Activated naive CD4-positive, alpha-beta T cell treated with anti-CD3 and anti-CD28 coated beads, Interleukin-2, amount 50 U/mL, for 16 hours (primary cell): ENCODE measurements around the gene SMIM7.
A peak's percentile ranks its signal among the peaks of the same experiment; 100 is the strongest.
"Not testable (repeated sequence)": the region's sequence is repeated elsewhere in the genome, so short reads cannot be mapped to it uniquely, and the experiment has no call there.

Experiments
- DNase-seq: peaks from one replicate; pipeline ENCODE4 v3.0.0-alpha.2; 2020

Gene SMIM7

GRCh38 chr19:16654140-16654539 is 5.8 kb downstream of the SMIM7 start:
- DNase-seq, result no peak

GRCh38 chr19:16652854-16653253 is 7.1 kb downstream of the SMIM7 start:
- DNase-seq, result no peak

GRCh38 chr19:16651421-16652188 is 8.3 kb downstream of the SMIM7 start:
- not testable (repeated sequence) for DNase-seq

- DNase-seq, result no peak
Observed at GRCh38 chr19:16650821-16651220, 9.1 kb downstream of the SMIM7 start.

GRCh38 chr19:16649734-16650133 is 10.2 kb downstream of the SMIM7 start:
- no peak for DNase-seq

GRCh38 chr19:16645140-16645539 is 14.8 kb downstream of the SMIM7 start:
- no peak for DNase-seq

GRCh38 chr19:16641695-16642094 is 18.2 kb downstream of the SMIM7 start:
- DNase-seq, result no peak

- no peak for DNase-seq
Observed at GRCh38 chr19:16640951-16641350, 19.0 kb downstream of the SMIM7 start.

GRCh38 chr19:16638666-16639065 is 21.3 kb downstream of the SMIM7 start:
- no peak for DNase-seq

GRCh38 chr19:16637535-16637934 is 22.4 kb downstream of the SMIM7 start:
- no peak for DNase-seq

GRCh38 chr19:16631465-16631864 is 28.5 kb downstream of the SMIM7 start:
- DNase-seq, result no peak

- no peak for DNase-seq
Observed at GRCh38 chr19:16628984-16629691, 30.8 kb downstream of the SMIM7 start.

- DNase-seq, result peak; percentile 94
Observed at GRCh38 chr19:16628183-16628983, 31.6 kb downstream of the SMIM7 start, which contains the start of gene MED26. MED26 (minus strand) TSS chr19:16628204; CDS start chr19:16627943, 261 bp downstream.

GRCh38 chr19:16627928-16628182 is 32.1 kb downstream of the SMIM7 start:
- DNase-seq, result no peak

- peak; percentile 12 for DNase-seq
Observed at GRCh38 chr19:16627193-16627927, 32.6 kb downstream of the SMIM7 start.

- peak; percentile 26 for DNase-seq
Observed at GRCh38 chr19:16626796-16627192, 33.1 kb downstream of the SMIM7 start.

GRCh38 chr19:16625163-16625958 is 34.6 kb downstream of the SMIM7 start:
- no peak for DNase-seq

GRCh38 chr19:16624236-16624635 is 35.7 kb downstream of the SMIM7 start:
- no peak for DNase-seq

GRCh38 chr19:16623576-16623975 is 36.4 kb downstream of the SMIM7 start:
- no peak for DNase-seq

GRCh38 chr19:16623066-16623465 is 36.9 kb downstream of the SMIM7 start:
- no peak for DNase-seq

GRCh38 chr19:16621165-16621800 is 38.7 kb downstream of the SMIM7 start:
- DNase-seq, result no peak

GRCh38 chr19:16620584-16620983 is 39.4 kb downstream of the SMIM7 start:
- DNase-seq, result no peak
